SU-DHL-6 (cell line): ENCODE measurements around the gene SPINK8.

ENCODE experiments used
- EZH2phosphoT487 ChIP-seq: fragments of 200-600 bp; sonication (generic), shearing (Covaris generic); conservative IDR thresholded peaks from 2 replicates; pipeline ENCODE4 v1.6.1; 2018; ENCODE audit warnings: mild to moderate bottlenecking, antibody characterized with exemption, low read length, moderate library complexity, mixed read lengths
- TF ChIP-seq, protein P1 (sequence below): fragments of 200-600 bp; sonication (generic); IDR thresholded peaks from one replicate; pipeline ENCODE4 v1.5.1; 2017; ENCODE audit warnings: antibody characterized with exemption, mild to moderate bottlenecking, low read length, moderate library complexity; ENCODE audit not compliant: insufficient read depth, poor library complexity, severe bottlenecking

DNA sequence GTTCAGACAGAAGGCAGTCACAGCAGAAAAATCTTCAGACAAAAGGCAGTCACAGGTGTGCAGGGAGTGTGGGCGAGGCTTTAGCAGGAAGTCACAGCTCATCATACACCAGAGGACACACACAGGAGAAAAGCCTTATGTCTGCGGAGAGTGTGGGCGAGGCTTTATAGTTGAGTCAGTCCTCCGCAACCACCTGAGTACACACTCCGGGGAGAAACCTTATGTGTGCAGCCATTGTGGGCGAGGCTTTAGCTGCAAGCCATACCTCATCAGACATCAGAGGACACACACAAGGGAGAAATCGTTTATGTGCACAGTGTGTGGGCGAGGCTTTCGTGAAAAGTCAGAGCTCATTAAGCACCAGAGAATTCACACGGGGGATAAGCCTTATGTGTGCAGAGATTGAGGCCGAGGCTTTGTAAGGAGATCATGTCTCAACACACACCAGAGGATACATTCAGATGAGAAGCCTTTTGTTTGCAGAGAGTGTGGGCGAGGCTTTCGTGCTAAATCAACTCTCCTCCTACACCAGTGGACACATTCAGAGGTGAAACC, 65.0 kb downstream of the SPINK8 start:
- TF ChIP-seq, protein P1, sequence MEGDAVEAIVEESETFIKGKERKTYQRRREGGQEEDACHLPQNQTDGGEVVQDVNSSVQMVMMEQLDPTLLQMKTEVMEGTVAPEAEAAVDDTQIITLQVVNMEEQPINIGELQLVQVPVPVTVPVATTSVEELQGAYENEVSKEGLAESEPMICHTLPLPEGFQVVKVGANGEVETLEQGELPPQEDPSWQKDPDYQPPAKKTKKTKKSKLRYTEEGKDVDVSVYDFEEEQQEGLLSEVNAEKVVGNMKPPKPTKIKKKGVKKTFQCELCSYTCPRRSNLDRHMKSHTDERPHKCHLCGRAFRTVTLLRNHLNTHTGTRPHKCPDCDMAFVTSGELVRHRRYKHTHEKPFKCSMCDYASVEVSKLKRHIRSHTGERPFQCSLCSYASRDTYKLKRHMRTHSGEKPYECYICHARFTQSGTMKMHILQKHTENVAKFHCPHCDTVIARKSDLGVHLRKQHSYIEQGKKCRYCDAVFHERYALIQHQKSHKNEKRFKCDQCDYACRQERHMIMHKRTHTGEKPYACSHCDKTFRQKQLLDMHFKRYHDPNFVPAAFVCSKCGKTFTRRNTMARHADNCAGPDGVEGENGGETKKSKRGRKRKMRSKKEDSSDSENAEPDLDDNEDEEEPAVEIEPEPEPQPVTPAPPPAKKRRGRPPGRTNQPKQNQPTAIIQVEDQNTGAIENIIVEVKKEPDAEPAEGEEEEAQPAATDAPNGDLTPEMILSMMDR: no peak
- no peak for TF ChIP-seq EZH2phosphoT487
